ENCODE results near the gene POU2F1. TPM values are rescaled to one million over a fixed set of nuclear protein-coding genes. Genes with fewer than 3 reads are reported as not detected.

The POU2F1 gene
- total RNA-seq, 1 experiment from 2014 or later = 25.0 TPM

GRCh38 chr1:167184081-167184480, 36.6 kb upstream of the POU2F1 start:
- TF ChIP-seq EZH2 (IDR thresholded peaks at IDR 0.05; ENCODE audit: borderline replicate concordance, low read depth, low read length, poor library complexity, severe bottlenecking) (no peak), CTCF (conservative IDR thresholded peaks at IDR 0.05; ENCODE audit: low read depth, low read length) (no peak)
- H3K4me1 ChIP-seq (ENCODE audit: insufficient read depth, low read length, poor library complexity, severe bottlenecking) = peaks cover 5% of the 10 kb centered on the region
- H3K4me3 ChIP-seq (ENCODE audit: low read depth, low read length, poor library complexity, severe bottlenecking) = no peak overlapping the region
- BruUV-seq (replicated peaks) = no TSS peak
- ChIA-PET POLR2A (ENCODE audit: low non-redundant PET) (interaction anchor here (0.6 kb wide), 1 partner anchor 201 kb away, joined by 4 read pairs; no protein-coding TSS in a partner anchor), CTCF (no interaction called here)
- no peaks in the 10 kb centered on the region for H3K9me3 ChIP-seq (ENCODE audit: low read depth, low read length, poor library complexity, severe bottlenecking)
- intact Hi-C loops (cut with micrococcal nuclease; ENCODE audit: unreplicated experiment) = no loop called here
- DNase-seq (ENCODE audit: low spot score) = no peak
- no peaks in the 10 kb centered on the region for H3K27me3 ChIP-seq (replicated peaks; ENCODE audit: insufficient read depth, low read depth, low read length, poor library complexity)
- H3K36me3 ChIP-seq (ENCODE audit: insufficient read depth, low read length, poor library complexity, severe bottlenecking) = no peaks in the 10 kb centered on the region
- no peak overlapping the region for H3K27ac ChIP-seq (ENCODE audit: low read depth, low read length, poor library complexity, severe bottlenecking)

- no peak for DNase-seq (ENCODE audit: low spot score)
- H3K4me1 ChIP-seq (ENCODE audit: insufficient read depth, low read length, poor library complexity, severe bottlenecking) = peaks cover 5% of the 10 kb centered on the region
- BruUV-seq (replicated peaks) = no TSS peak
- POLR2A ChIA-PET (ENCODE audit: low non-redundant PET) = no interaction called here
- TF ChIP-seq EZH2 (IDR thresholded peaks at IDR 0.05; ENCODE audit: borderline replicate concordance, low read depth, low read length, poor library complexity, severe bottlenecking) = no peak
- TF ChIP-seq CTCF (conservative IDR thresholded peaks at IDR 0.05; ENCODE audit: low read depth, low read length) = no peak
- intact Hi-C loops (cut with micrococcal nuclease; ENCODE audit: unreplicated experiment) = no loop called here
- CTCF ChIA-PET = no interaction called here
- no peak overlapping the region for H3K4me3 ChIP-seq (ENCODE audit: low read depth, low read length, poor library complexity, severe bottlenecking)
- no peaks in the 10 kb centered on the region for H3K9me3 ChIP-seq (ENCODE audit: low read depth, low read length, poor library complexity, severe bottlenecking)
- no peaks in the 10 kb centered on the region for H3K36me3 ChIP-seq (ENCODE audit: insufficient read depth, low read length, poor library complexity, severe bottlenecking)
- no peak overlapping the region for H3K27ac ChIP-seq (ENCODE audit: low read depth, low read length, poor library complexity, severe bottlenecking)
- H3K27me3 ChIP-seq (replicated peaks; ENCODE audit: insufficient read depth, low read depth, low read length, poor library complexity) = no peaks in the 10 kb centered on the region
These were observed 35.6 kb upstream of the POU2F1 start for GRCh38 chr1:167185062-167185461.

- TF ChIP-seq CTCF (conservative IDR thresholded peaks at IDR 0.05; ENCODE audit: low read depth, low read length) = no peak
- TF ChIP-seq EZH2 (IDR thresholded peaks at IDR 0.05; ENCODE audit: borderline replicate concordance, low read depth, low read length, poor library complexity, severe bottlenecking) = no peak
- Histone ChIP-seq H3K9me3 (ENCODE audit: low read depth, low read length, poor library complexity, severe bottlenecking) (no peaks in the 10 kb centered on the region), H3K4me3 (ENCODE audit: low read depth, low read length, poor library complexity, severe bottlenecking) (no peak overlapping the region), H3K4me1 (ENCODE audit: insufficient read depth, low read length, poor library complexity, severe bottlenecking) (peaks cover 5% of the 10 kb centered on the region), H3K27me3 (replicated peaks; ENCODE audit: insufficient read depth, low read depth, low read length, poor library complexity) (no peaks in the 10 kb centered on the region), H3K27ac (ENCODE audit: low read depth, low read length, poor library complexity, severe bottlenecking) (no peak overlapping the region), H3K36me3 (ENCODE audit: insufficient read depth, low read length, poor library complexity, severe bottlenecking) (no peaks in the 10 kb centered on the region)
- intact Hi-C loops (cut with micrococcal nuclease; ENCODE audit: unreplicated experiment) = no loop called here
- no TSS peak for BruUV-seq (replicated peaks)
- peak; percentile 30 for DNase-seq (ENCODE audit: low spot score)
- ChIA-PET CTCF (no interaction called here), POLR2A (ENCODE audit: low non-redundant PET) (no interaction called here)
These were observed 34.6 kb upstream of the POU2F1 start for GRCh38 chr1:167185974-167186657.
